K562 (cell line): ENCODE results near the gene GABRP.
"Not testable (repeated sequence)": the region's sequence is repeated elsewhere in the genome, so short reads cannot be mapped to it uniquely, and the experiment has no call there.

Experiments
- CHCHD3 ChIP-seq: fragments of 250-450 bp; sonication (Bioruptor Pico); IDR thresholded peaks from 2 replicates; pipeline ENCODE4 v2.1.2; 2022; ENCODE audit warnings: mild to moderate bottlenecking
- EZH2 ChIP-seq: IDR thresholded peaks from 2 replicates; pipeline ENCODE4 v1.6.1; 2012; ENCODE audit warnings: low read depth, mild to moderate bottlenecking, inconsistent platforms, low read length, borderline replicate concordance
- KDM1A ChIP-seq, 2 experiments: fragments of 450-650 bp; IDR thresholded peaks; 2 replicates each; pipeline ENCODE4 v1.6.1; 2016; ENCODE audit warnings: mild to moderate bottlenecking in 2 of 2
- KLF16 ChIP-seq: IDR thresholded peaks from 2 replicates; pipeline ENCODE4 v1.6.1; 2016; ENCODE audit warnings: antibody characterized with exemption
- POLR2A ChIP-seq: fragments of 450-650 bp; conservative IDR thresholded peaks from 2 replicates; pipeline ENCODE4 v1.6.1; 2016
- RNF2 ChIP-seq: sonication (generic); IDR thresholded peaks from 2 replicates; pipeline ENCODE4 v1.6.1; 2016
- SREBF2 ChIP-seq: sonication (generic); formaldehyde crosslinking; IDR thresholded peaks from 2 replicates; pipeline ENCODE4 v1.4.0; 2020; ENCODE audit warnings: mild to moderate bottlenecking, missing genetic modification reagents
- TCF7 ChIP-seq: sonication (generic); IDR thresholded peaks from 2 replicates; pipeline ENCODE4 v1.6.1; 2016; ENCODE audit warnings: antibody characterized with exemption, borderline replicate concordance
- YY1 ChIP-seq, 3 experiments: IDR thresholded peaks; 2 replicates each; pipeline ENCODE4 v1.6.1; 2011; ENCODE audit warnings: low read length in 2 of 3, mild to moderate bottlenecking in 2 of 3, moderate library complexity in 2 of 3, borderline replicate concordance in 1 of 3, control low read depth in 1 of 3, low read depth in 1 of 3; ENCODE audit not compliant: insufficient read depth in 3 of 3, insufficient replicate concordance in 2 of 3, control insufficient read depth in 1 of 3, insufficient read length in 1 of 3; ENCODE audit errors: extremely low read depth in 1 of 3
- ZKSCAN1 ChIP-seq: fragments of 150-350 bp; IDR thresholded peaks from 2 replicates; pipeline ENCODE4 v1.6.1; 2016; ENCODE audit warnings: low read depth, low read length
- TF ChIP-seq, protein P1 (sequence below): sonication (generic); formaldehyde crosslinking; IDR thresholded peaks from 2 replicates; pipeline ENCODE4 v1.8.1; 2023; ENCODE audit warnings: mild to moderate bottlenecking, missing genetic modification reagents
- TF ChIP-seq, protein P2 (sequence below): fragments of 200-600 bp; sonication (generic); IDR thresholded peaks from one replicate; pipeline ENCODE4 v1.6.1; 2012; ENCODE audit warnings: mild to moderate bottlenecking, low read depth, low read length, inconsistent platforms

DNA sequence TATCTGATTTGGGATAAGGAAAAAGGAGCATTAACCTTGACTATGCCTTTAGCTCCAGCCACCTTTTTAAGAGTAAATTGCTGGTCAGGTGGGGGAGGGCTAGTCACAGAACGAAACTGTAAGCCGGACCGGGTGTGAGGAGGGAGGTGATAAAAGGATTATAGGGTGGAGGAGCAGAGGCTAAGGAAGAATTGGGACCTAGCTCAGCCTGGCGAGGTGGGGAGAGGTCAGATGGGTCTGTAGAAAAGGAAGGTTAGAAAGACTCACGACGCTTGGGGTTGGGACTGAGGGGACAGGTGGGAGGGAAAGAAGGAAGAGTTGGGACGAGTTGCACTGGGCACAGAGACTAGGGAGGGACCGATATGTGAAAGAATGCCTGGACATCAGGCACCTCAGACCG lies 17.7 kb upstream of the GABRP start:
- TF ChIP-seq RNF2; EZH2; KDM1A (IDR thresholded peaks at IDR 0.05); TCF7; CHCHD3 (CRISPR knock-in tag); KLF16; ZKSCAN1; POLR2A; SREBF2 (CRISPR knock-in tag); YY1 (IDR thresholded peaks at IDR 0.05; ENCODE audit: borderline replicate concordance in 1 of 3, control insufficient read depth in 1 of 3, extremely low read depth in 1 of 3, insufficient read depth in 3 of 3, insufficient read length in 1 of 3, insufficient replicate concordance in 2 of 3, low read depth in 1 of 3, low read length in 2 of 3): not testable (repeated sequence)
- TF ChIP-seq, protein P1, sequence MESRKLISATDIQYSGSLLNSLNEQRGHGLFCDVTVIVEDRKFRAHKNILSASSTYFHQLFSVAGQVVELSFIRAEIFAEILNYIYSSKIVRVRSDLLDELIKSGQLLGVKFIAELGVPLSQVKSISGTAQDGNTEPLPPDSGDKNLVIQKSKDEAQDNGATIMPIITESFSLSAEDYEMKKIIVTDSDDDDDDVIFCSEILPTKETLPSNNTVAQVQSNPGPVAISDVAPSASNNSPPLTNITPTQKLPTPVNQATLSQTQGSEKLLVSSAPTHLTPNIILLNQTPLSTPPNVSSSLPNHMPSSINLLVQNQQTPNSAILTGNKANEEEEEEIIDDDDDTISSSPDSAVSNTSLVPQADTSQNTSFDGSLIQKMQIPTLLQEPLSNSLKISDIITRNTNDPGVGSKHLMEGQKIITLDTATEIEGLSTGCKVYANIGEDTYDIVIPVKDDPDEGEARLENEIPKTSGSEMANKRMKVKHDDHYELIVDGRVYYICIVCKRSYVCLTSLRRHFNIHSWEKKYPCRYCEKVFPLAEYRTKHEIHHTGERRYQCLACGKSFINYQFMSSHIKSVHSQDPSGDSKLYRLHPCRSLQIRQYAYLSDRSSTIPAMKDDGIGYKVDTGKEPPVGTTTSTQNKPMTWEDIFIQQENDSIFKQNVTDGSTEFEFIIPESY (CRISPR knock-in tag), result not testable (repeated sequence)
- TF ChIP-seq, protein P2, sequence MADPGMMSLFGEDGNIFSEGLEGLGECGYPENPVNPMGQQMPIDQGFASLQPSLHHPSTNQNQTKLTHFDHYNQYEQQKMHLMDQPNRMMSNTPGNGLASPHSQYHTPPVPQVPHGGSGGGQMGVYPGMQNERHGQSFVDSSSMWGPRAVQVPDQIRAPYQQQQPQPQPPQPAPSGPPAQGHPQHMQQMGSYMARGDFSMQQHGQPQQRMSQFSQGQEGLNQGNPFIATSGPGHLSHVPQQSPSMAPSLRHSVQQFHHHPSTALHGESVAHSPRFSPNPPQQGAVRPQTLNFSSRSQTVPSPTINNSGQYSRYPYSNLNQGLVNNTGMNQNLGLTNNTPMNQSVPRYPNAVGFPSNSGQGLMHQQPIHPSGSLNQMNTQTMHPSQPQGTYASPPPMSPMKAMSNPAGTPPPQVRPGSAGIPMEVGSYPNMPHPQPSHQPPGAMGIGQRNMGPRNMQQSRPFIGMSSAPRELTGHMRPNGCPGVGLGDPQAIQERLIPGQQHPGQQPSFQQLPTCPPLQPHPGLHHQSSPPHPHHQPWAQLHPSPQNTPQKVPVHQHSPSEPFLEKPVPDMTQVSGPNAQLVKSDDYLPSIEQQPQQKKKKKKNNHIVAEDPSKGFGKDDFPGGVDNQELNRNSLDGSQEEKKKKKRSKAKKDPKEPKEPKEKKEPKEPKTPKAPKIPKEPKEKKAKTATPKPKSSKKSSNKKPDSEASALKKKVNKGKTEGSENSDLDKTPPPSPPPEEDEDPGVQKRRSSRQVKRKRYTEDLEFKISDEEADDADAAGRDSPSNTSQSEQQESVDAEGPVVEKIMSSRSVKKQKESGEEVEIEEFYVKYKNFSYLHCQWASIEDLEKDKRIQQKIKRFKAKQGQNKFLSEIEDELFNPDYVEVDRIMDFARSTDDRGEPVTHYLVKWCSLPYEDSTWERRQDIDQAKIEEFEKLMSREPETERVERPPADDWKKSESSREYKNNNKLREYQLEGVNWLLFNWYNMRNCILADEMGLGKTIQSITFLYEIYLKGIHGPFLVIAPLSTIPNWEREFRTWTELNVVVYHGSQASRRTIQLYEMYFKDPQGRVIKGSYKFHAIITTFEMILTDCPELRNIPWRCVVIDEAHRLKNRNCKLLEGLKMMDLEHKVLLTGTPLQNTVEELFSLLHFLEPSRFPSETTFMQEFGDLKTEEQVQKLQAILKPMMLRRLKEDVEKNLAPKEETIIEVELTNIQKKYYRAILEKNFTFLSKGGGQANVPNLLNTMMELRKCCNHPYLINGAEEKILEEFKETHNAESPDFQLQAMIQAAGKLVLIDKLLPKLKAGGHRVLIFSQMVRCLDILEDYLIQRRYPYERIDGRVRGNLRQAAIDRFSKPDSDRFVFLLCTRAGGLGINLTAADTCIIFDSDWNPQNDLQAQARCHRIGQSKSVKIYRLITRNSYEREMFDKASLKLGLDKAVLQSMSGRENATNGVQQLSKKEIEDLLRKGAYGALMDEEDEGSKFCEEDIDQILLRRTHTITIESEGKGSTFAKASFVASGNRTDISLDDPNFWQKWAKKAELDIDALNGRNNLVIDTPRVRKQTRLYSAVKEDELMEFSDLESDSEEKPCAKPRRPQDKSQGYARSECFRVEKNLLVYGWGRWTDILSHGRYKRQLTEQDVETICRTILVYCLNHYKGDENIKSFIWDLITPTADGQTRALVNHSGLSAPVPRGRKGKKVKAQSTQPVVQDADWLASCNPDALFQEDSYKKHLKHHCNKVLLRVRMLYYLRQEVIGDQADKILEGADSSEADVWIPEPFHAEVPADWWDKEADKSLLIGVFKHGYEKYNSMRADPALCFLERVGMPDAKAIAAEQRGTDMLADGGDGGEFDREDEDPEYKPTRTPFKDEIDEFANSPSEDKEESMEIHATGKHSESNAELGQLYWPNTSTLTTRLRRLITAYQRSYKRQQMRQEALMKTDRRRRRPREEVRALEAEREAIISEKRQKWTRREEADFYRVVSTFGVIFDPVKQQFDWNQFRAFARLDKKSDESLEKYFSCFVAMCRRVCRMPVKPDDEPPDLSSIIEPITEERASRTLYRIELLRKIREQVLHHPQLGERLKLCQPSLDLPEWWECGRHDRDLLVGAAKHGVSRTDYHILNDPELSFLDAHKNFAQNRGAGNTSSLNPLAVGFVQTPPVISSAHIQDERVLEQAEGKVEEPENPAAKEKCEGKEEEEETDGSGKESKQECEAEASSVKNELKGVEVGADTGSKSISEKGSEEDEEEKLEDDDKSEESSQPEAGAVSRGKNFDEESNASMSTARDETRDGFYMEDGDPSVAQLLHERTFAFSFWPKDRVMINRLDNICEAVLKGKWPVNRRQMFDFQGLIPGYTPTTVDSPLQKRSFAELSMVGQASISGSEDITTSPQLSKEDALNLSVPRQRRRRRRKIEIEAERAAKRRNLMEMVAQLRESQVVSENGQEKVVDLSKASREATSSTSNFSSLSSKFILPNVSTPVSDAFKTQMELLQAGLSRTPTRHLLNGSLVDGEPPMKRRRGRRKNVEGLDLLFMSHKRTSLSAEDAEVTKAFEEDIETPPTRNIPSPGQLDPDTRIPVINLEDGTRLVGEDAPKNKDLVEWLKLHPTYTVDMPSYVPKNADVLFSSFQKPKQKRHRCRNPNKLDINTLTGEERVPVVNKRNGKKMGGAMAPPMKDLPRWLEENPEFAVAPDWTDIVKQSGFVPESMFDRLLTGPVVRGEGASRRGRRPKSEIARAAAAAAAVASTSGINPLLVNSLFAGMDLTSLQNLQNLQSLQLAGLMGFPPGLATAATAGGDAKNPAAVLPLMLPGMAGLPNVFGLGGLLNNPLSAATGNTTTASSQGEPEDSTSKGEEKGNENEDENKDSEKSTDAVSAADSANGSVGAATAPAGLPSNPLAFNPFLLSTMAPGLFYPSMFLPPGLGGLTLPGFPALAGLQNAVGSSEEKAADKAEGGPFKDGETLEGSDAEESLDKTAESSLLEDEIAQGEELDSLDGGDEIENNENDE, result not testable (repeated sequence)
